Midbrain (tissue), 1 donor: Measurements from ENCODE around the gene S100B.
"Not testable (repeated sequence)": the region's sequence is repeated elsewhere in the genome, so short reads cannot be mapped to it uniquely, and the experiment has no call there.

Experiments
- DNase-seq: peaks from one replicate; lab custom pipeline; 2025; lab: John Stamatoyannopoulos, UW

The S100B gene

GRCh38 chr21:46604975-46605766, at the start of gene S100B:
Gene S100B (minus strand): TSS chr21:46605082. CDS start chr21:46602415, 2,667 bp downstream.
- peak; percentile 95 for DNase-seq

GRCh38 chr21:46651121-46651520, 46.2 kb upstream of the S100B start:
- no peak for DNase-seq

- DNase-seq, result no peak
Measured at GRCh38 chr21:46650476-46651098, 45.7 kb upstream of the S100B start.

GRCh38 chr21:46649356-46649755, 44.5 kb upstream of the S100B start:
- DNase-seq, result no peak

GRCh38 chr21:46648539-46648938, 43.7 kb upstream of the S100B start:
- no peak for DNase-seq

- DNase-seq, result no peak
Measured at GRCh38 chr21:46646541-46647154, 41.8 kb upstream of the S100B start.

- DNase-seq, result no peak
Measured at GRCh38 chr21:46645840-46646239, 41.0 kb upstream of the S100B start.

- DNase-seq, result no peak
Measured at GRCh38 chr21:46643379-46644177, 38.7 kb upstream of the S100B start.

- no peak for DNase-seq
Measured at GRCh38 chr21:46641656-46642055, 36.8 kb upstream of the S100B start.

GRCh38 chr21:46639489-46640386, 34.9 kb upstream of the S100B start:
- peak; percentile 53 for DNase-seq

- DNase-seq, result peak; percentile 32
Measured at GRCh38 chr21:46637952-46638746, 33.3 kb upstream of the S100B start.

- DNase-seq, result peak; percentile 3
Measured at GRCh38 chr21:46636550-46637285, 31.8 kb upstream of the S100B start.

- DNase-seq, result no peak
Measured at GRCh38 chr21:46636181-46636512, 31.3 kb upstream of the S100B start.

- peak; percentile 97 for DNase-seq
Measured at GRCh38 chr21:46635324-46636180, 30.7 kb upstream of the S100B start, which contains the start of gene PRMT2. Gene PRMT2 (plus strand): TSS chr21:46635674. CDS start chr21:46636952, 1,278 bp downstream.

- DNase-seq, result peak; percentile 83
Measured at GRCh38 chr21:46634966-46635323, 30.1 kb upstream of the S100B start.

GRCh38 chr21:46634427-46634826, 29.5 kb upstream of the S100B start:
- no peak for DNase-seq

GRCh38 chr21:46633566-46633965, 28.7 kb upstream of the S100B start:
- DNase-seq, result no peak

GRCh38 chr21:46630915-46631314, 26.0 kb upstream of the S100B start:
- DNase-seq, result not testable (repeated sequence)

GRCh38 chr21:46628868-46629267, 24.0 kb upstream of the S100B start:
- no peak for DNase-seq
